Activated naive CD4-positive, alpha-beta T cell treated with anti-CD3 and anti-CD28 coated beads, Interleukin-2, amount 10 ng/mL, durations not matched to agents 5 hours and 36 hours (primary cell): Measurements from ENCODE around the gene RABEP2. TPM values are rescaled to one million over a fixed set of nuclear protein-coding genes. Genes with fewer than 3 reads are reported as not detected.

ENCODE experiments used
- total RNA-seq, 2 experiments: library from RNA; stranded (reverse); gene quantifications; one replicate each; pipeline ENCODE4 v1.2.3, GENCODE V29; 2021

The RABEP2 gene, protein sequence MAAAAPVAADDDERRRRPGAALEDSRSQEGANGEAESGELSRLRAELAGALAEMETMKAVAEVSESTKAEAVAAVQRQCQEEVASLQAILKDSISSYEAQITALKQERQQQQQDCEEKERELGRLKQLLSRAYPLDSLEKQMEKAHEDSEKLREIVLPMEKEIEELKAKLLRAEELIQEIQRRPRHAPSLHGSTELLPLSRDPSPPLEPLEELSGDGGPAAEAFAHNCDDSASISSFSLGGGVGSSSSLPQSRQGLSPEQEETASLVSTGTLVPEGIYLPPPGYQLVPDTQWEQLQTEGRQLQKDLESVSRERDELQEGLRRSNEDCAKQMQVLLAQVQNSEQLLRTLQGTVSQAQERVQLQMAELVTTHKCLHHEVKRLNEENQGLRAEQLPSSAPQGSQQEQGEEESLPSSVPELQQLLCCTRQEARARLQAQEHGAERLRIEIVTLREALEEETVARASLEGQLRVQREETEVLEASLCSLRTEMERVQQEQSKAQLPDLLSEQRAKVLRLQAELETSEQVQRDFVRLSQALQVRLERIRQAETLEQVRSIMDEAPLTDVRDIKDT
- 10 to 100 TPM; 20.8 to 22.5 TPM for total RNA-seq

DNA sequence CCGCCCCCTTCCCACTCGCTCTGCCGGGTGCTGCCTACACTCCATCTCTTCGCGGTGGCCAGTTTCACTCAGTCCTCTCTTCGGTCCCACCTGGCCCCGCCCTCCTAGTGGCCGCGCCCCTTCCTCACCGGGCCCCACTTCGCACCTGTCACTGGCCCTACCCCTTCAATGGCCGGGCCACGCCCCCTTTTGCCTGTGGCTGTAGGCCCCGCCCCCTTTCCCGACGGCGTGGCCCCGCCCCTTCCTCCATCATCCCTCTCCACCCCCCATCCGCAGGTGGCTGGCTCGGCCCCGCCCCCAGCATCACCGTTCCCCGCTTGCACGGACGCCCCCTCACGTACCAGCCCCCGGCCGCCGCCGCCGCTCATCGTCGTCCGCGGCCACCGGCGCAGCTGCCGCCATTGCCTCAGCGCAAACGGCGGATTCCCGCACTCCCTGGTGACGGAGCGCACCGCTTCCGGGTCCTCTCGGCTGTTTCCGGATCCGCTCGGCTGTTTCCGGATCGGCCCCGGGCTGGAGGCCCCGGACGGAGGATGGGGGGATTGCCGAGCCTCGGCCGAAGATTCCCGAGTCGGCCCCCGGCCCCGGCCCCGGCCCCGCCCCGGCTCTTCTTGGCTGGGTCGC lies at the start of gene RABEP2:
RABEP2 (minus strand) TSS at position 477 of the 624 bp plus-strand sequence; CDS start at position 402, 75 bp downstream.

DNA sequence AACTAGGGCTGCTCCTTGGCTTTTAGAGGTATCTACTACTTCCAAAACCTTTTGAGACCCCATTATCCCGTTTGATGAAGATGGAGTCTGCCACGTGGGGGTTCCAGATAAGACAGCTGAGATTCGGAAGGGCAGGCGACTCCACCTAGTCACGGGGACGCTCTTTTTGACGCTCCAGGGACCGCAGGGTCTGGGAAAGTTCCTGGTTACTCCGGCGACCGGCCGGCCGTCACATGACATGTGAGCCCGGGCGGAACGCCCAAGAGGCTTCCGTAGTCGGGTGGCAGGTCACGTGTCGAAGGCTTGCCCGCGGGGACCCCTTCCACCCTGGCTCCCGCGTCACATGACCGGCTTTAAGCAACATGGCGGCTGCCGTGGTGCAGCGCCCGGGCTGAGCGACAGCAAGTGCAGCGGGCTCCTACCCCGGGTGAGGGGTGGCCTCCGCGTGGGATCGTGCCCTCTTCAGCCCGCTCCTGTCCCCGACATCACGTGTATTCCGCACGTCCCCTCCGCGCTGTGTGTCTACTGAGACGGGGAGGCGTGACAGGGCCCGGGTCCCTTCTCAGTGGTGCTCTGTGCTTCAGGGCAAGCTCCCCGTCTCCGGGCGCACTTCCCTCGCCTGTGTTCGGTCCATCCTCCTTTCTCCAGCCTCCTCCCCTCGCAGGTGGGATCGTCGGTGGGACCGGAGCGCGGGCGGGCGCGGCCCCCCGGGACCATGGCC lies 49.6 kb upstream of the RABEP2 start, which contains the start of gene SPNS1:
SPNS1 (plus strand) TSS at position 342 of the 721 bp plus-strand sequence; CDS start at position 716, 374 bp downstream.

DNA sequence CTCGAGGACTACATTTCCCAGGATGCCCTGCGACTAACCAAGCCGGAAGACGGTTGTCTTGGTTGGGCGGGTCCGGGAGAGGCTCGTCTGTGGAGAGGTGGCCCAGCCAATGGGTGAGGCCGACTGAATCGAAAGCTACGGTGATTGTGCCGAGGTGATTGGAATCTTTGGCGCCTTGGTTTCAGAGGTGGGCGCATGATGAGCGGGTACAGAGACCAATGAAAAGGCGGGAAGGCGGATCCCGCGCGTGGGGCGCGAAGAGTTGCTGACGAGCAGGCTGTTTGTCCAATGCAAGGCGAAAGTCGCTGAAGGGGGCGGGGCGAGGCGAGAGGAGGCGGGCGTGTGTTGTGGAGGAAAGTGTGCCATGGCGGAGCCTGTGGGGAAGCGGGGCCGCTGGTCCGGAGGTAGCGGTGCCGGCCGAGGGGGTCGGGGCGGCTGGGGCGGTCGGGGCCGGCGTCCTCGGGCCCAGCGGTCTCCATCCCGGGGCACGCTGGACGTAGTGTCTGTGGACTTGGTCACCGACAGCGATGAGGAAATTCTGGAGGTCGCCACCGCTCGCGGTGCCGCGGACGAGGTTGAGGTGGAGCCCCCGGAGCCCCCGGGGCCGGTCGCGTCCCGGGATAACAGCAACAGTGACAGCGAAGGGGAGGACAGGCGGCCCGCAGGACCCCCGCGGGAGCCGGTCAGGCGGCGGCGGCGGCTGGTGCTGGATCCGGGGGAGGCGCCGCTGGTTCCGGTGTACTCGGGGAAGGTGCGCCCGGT lies 25.8 kb upstream of the RABEP2 start, which contains the start of gene NFATC2IP:
NFATC2IP (plus strand) TSS at position 290 of the 762 bp plus-strand sequence; CDS start at position 365, 75 bp downstream.

DNA sequence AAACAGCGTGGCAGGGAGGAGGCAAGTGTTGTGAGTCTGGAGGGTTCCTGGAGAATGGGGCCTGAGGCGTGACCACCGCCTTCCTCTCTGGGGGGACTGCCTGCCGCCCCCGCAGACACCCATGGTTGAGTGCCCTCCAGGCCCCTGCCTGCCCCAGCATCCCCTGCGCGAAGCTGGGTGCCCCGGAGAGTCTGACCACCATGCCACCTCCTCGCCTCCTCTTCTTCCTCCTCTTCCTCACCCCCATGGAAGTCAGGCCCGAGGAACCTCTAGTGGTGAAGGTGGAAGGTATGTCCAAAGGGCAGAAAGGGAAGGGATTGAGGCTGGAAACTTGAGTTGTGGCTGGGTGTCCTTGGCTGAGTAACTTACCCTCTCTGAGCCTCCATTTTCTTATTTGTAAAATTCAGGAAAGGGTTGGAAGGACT lies 6.8 kb upstream of the RABEP2 start, which contains the start of gene CD19:
CD19 (plus strand) TSS at position 171 of the 425 bp plus-strand sequence; CDS start at position 201, 30 bp downstream.

DNA sequence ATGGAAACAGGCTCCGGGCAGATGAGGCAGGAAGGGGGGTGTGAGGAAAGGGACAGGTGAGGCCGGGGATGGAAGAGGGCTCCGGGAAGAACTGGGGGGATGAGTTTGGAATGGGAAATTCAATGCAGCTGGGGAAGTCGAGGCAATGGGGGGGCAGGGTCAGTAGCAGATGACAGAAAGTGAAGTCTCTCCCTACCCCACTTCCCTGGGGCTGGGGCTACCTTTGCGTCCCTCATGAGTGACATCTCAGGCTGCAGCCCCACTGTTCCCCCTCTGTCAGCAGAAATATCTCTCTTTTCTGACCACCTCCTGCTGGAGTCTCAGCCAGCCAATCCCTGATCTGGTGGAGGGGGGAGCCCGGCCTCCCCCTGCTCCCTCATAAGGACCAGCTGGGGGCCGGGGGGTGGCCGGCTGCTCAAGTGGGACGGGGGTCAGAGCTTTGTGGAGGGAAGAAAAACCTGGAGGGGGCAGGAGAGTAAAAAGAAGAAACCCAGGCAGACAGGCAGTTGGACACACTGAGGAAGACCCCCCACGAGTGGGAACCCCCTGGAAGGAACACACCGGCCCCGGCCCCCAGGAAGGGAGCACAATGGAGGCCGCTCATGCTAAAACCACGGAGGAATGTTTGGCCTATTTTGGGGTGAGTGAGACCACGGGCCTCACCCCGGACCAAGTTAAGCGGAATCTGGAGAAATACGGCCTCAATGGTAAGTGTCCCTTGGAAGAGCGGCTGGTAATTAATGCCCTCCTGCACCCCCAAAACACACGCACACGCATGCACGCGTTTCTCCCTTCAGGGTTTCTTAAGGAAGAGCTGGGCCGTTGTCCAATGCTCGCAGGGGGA lies 46.7 kb downstream of the RABEP2 start, which contains the start of gene ATP2A1:
ATP2A1 (plus strand) TSS at position 406 of the 844 bp plus-strand sequence; CDS start at position 590, 184 bp downstream.

Other genes starting within 250 kb of the RABEP2 start
- gene EIF3C, start 213.8 kb downstream of the RABEP2 start, total RNA-seq = 100 to 1,000 TPM; 514 to 536 TPM
- gene NPIPB9, start 173.5 kb downstream of the RABEP2 start, total RNA-seq = 1 to 10 TPM; 1.2 to 1.3 TPM
- gene ATXN2L, start 102.2 kb downstream of the RABEP2 start, total RNA-seq = 100 to 1,000 TPM; 240 to 248 TPM
- gene TUFM, start 78.9 kb downstream of the RABEP2 start, total RNA-seq = 100 to 1,000 TPM; 106 to 111 TPM
- gene SH2B1, start 61.4 kb downstream of the RABEP2 start, total RNA-seq = 10 to 100 TPM; 57.7 to 57.9 TPM
- 1 to 10 TPM in 1 of 2 experiments, under 1 TPM in 1; 0.79 to 1.2 TPM for gene ATP2A1, start 46.8 kb downstream of the RABEP2 start, total RNA-seq
- gene CD19, start 6.7 kb upstream of the RABEP2 start, total RNA-seq = under 1 TPM; 0.13 to 0.70 TPM
- 10 to 100 TPM; 96.2 to 97.9 TPM for gene NFATC2IP, start 25.7 kb upstream of the RABEP2 start, total RNA-seq
- gene SPNS1, start 49.5 kb upstream of the RABEP2 start, total RNA-seq = 10 to 100 TPM; 24.5 to 25.4 TPM
- 100 to 1,000 TPM; 333 to 352 TPM for gene LAT, start 59.8 kb upstream of the RABEP2 start, total RNA-seq